OCI-LY3 (cell line): ENCODE measurements around the gene SMAD6.

Experiments used
- CTCF ChIP-seq: fragments of 200-600, 300-600 bp; sonication (generic); IDR thresholded peaks from 2 replicates; pipeline ENCODE4 v1.5.1; 2014; ENCODE audit warnings: antibody characterized with exemption, low read length, low read depth
- EZH2phosphoT487 ChIP-seq: fragments of 200-600 bp; shearing (Covaris generic); IDR thresholded peaks from 2 replicates; pipeline ENCODE4 v1.6.1; 2018; ENCODE audit warnings: antibody characterized with exemption, mixed run types, low read depth

- no peak for TF ChIP-seq CTCF
- no peak for TF ChIP-seq EZH2phosphoT487
These were observed 100.3 kb downstream of the SMAD6 start for GRCh38 chr15:66802025-66803001.
